ENCODE measurements around the gene CAMTA2. TPM values are rescaled to one million over a fixed set of nuclear protein-coding genes. Genes with fewer than 3 reads are reported as not detected.
A peak's percentile ranks its signal among the peaks of the same experiment; 100 is the strongest.

Gene CAMTA2
- total RNA-seq, 1 donor from 2014 or later, result 34.1 TPM

DNA sequence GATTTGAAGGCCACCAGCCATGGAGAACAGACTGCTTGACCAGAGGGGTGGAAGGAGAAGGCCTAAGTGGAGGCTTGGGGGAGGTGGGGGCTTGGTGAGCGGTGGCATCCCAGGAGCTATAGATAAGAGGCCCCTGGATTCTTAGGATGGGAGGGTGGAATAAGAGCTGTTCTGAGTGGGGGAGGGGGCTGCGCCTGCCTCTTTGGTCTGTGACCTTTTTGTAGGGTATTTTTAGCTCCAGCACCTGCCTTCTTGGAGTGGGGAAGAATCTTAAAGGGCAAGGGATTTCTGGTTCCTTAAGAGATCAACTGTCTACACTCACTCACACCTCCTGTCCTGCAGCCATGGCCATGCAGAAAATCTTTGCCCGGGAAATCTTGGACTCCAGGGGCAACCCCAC lies 36.0 kb downstream of the CAMTA2 start:
- peak overlapping the region; percentile 62 for H3K27ac Mint-ChIP-seq
- no peak for DNase-seq (ENCODE audit: low spot score, unreplicated experiment)
- peak overlapping the region; percentile 69 for H3K4me3 Mint-ChIP-seq (ENCODE audit: low read depth)
- H3K27me3 Mint-ChIP-seq, result no peaks in the 10 kb centered on the region
- H3K9me3 Mint-ChIP-seq (ENCODE audit: low read depth), result no peaks in the 10 kb centered on the region
- H3K36me3 Mint-ChIP-seq (ENCODE audit: insufficient read depth), result peaks cover 2% of the 10 kb centered on the region
- TF ChIP-seq CTCF (IDR thresholded peaks at IDR 0.05; ENCODE audit: unreplicated experiment), result no peak
- H3K4me1 Mint-ChIP-seq (ENCODE audit: low read depth), result peaks cover 26% of the 10 kb centered on the region

GRCh38 chr17:4950746-4951204 lies 36.7 kb downstream of the CAMTA2 start, which contains the start of gene ENO3:
Gene ENO3, plus strand, starts transcription at chr17:4951119. Its CDS starts 711 bp downstream, at chr17:4951830.
- Mint-ChIP-seq H3K4me1 (ENCODE audit: low read depth) (peaks cover 31% of the 10 kb centered on the region), H3K27ac (peak within 1 kb of the TSS; percentile 92), H3K9me3 (ENCODE audit: low read depth) (no peaks in the 10 kb centered on the region), H3K4me3 (ENCODE audit: low read depth) (peak within 1 kb of the TSS; percentile 69), H3K27me3 (no peaks in the 10 kb centered on the region), H3K36me3 (ENCODE audit: insufficient read depth) (peaks cover 4% of the 10 kb centered on the region)
- TF ChIP-seq CTCF (IDR thresholded peaks at IDR 0.05; ENCODE audit: unreplicated experiment), result no peak
- no peak for DNase-seq (ENCODE audit: low spot score, unreplicated experiment)

- Mint-ChIP-seq H3K27me3 (no peaks in the 10 kb centered on the region), H3K36me3 (ENCODE audit: insufficient read depth) (peaks cover 8% of the 10 kb centered on the region), H3K9me3 (ENCODE audit: low read depth) (no peaks in the 10 kb centered on the region), H3K4me3 (ENCODE audit: low read depth) (peak overlapping the region; percentile 69), H3K27ac (peak overlapping the region; percentile 92), H3K4me1 (ENCODE audit: low read depth) (peaks cover 35% of the 10 kb centered on the region)
- no peak for DNase-seq (ENCODE audit: low spot score, unreplicated experiment)
- TF ChIP-seq CTCF (IDR thresholded peaks at IDR 0.05; ENCODE audit: unreplicated experiment), result no peak
These were observed 37.3 kb downstream of the CAMTA2 start for GRCh38 chr17:4950075-4950745.

- Mint-ChIP-seq H3K9me3 (ENCODE audit: low read depth) (no peaks in the 10 kb centered on the region), H3K27ac (peak overlapping the region; percentile 92), H3K4me3 (ENCODE audit: low read depth) (peak overlapping the region; percentile 85), H3K4me1 (ENCODE audit: low read depth) (peaks cover 35% of the 10 kb centered on the region), H3K27me3 (no peaks in the 10 kb centered on the region), H3K36me3 (ENCODE audit: insufficient read depth) (peaks cover 8% of the 10 kb centered on the region)
- no peak for TF ChIP-seq CTCF (IDR thresholded peaks at IDR 0.05; ENCODE audit: unreplicated experiment)
- DNase-seq (ENCODE audit: low spot score, unreplicated experiment), result peak; percentile 56
These were observed 38.0 kb downstream of the CAMTA2 start for GRCh38 chr17:4949321-4950074.

GRCh38 chr17:4948931-4949320 lies 38.5 kb downstream of the CAMTA2 start:
- Mint-ChIP-seq H3K27ac (peak overlapping the region; percentile 98), H3K9me3 (ENCODE audit: low read depth) (no peaks in the 10 kb centered on the region), H3K27me3 (no peaks in the 10 kb centered on the region), H3K4me3 (ENCODE audit: low read depth) (peak overlapping the region; percentile 85), H3K4me1 (ENCODE audit: low read depth) (peaks cover 34% of the 10 kb centered on the region), H3K36me3 (ENCODE audit: insufficient read depth) (peaks cover 8% of the 10 kb centered on the region)
- peak; percentile 60 for DNase-seq (ENCODE audit: low spot score, unreplicated experiment)
- no peak for TF ChIP-seq CTCF (IDR thresholded peaks at IDR 0.05; ENCODE audit: unreplicated experiment)
